Upper lobe of left lung (tissue), 4 donors: ENCODE results near the gene DSCAM.

Experiments used
- CTCF ChIP-seq, 6 experiments: fragments of 450-650 bp in 4 of 6; fragments of 200-600 bp in 2 of 6; sonication (generic) in 2 of 6; IDR thresholded peaks; one replicate each; pipeline ENCODE4 v1.5.1; 2016 to 2019; ENCODE audit warnings: antibody characterized with exemption in 6 of 6
- POLR2A ChIP-seq, 4 donors: fragments of 450-650 bp; IDR thresholded peaks; one replicate each; pipeline ENCODE4 v1.5.1; 2016 to 2017; ENCODE audit warnings: antibody characterized with exemption in 4 of 4, mild to moderate bottlenecking in 2 of 4

- TF ChIP-seq POLR2A (IDR thresholded peaks at IDR 0.05) (no peak), CTCF (IDR thresholded peaks at IDR 0.05) (no peak)
Measured at GRCh38 chr21:40445349-40445921, 401.5 kb downstream of the DSCAM start.
